ENCODE measurements around the gene SLC30A10. TPM values are rescaled to one million over a fixed set of nuclear protein-coding genes. Genes with fewer than 3 reads are reported as not detected.
"Not testable (repeated sequence)": the region's sequence is repeated elsewhere in the genome, so short reads cannot be mapped to it uniquely, and the experiment has no call there.

The SLC30A10 gene
- polyA plus RNA-seq, 1 donor from 2014 or later, result 5.3 TPM

GRCh38 chr1:219938706-219939105 lies 10.3 kb upstream of the SLC30A10 start:
- Histone ChIP-seq H3K27ac (ENCODE audit: low read length) (no peak overlapping the region), H3K4me2 (ENCODE audit: low read length) (no peak overlapping the region), H3K79me2 (replicated peaks; ENCODE audit: insufficient read depth, low read length) (no peaks in the 10 kb centered on the region), H3F3A (ENCODE audit: insufficient read depth, low read length, poor library complexity, severe bottlenecking) (no peaks in the 10 kb centered on the region), H3K9me3 (ENCODE audit: low read length) (no peaks in the 10 kb centered on the region), H4K20me1 (ENCODE audit: insufficient read depth) (no peaks in the 10 kb centered on the region), H3K27me3 (ENCODE audit: insufficient read depth, low read depth, low read length) (no peaks in the 10 kb centered on the region), H3K36me3 (ENCODE audit: insufficient read depth, low read length) (no peaks in the 10 kb centered on the region), H3K4me3 (ENCODE audit: low read length) (no peak overlapping the region), H2AFZ (ENCODE audit: low read depth, low read length) (no peak overlapping the region), H3K9me2 (ENCODE audit: insufficient read depth, low read length) (no peaks in the 10 kb centered on the region), H3K9ac (ENCODE audit: low read length) (no peak overlapping the region)
- TF ChIP-seq CTCF (IDR thresholded peaks at IDR 0.05; ENCODE audit: poor library complexity, severe bottlenecking) (no peak), MXI1 (conservative IDR thresholded peaks at IDR 0.05; ENCODE audit: poor library complexity, severe bottlenecking) (no peak), REST (IDR thresholded peaks at IDR 0.05; ENCODE audit: borderline replicate concordance) (no peak), POLR2AphosphoS5 (IDR thresholded peaks at IDR 0.05) (no peak), EZH2 (IDR thresholded peaks at IDR 0.05; ENCODE audit: borderline replicate concordance, insufficient read depth, low read length, poor library complexity, severe bottlenecking) (no peak), EP300 (conservative IDR thresholded peaks at IDR 0.05; ENCODE audit: poor library complexity, severe bottlenecking) (no peak), RAD21 (conservative IDR thresholded peaks at IDR 0.05) (no peak), TAF1 (IDR thresholded peaks at IDR 0.05; ENCODE audit: low read depth) (no peak), SMC3 (conservative IDR thresholded peaks at IDR 0.05; ENCODE audit: poor library complexity) (no peak)

DNA sequence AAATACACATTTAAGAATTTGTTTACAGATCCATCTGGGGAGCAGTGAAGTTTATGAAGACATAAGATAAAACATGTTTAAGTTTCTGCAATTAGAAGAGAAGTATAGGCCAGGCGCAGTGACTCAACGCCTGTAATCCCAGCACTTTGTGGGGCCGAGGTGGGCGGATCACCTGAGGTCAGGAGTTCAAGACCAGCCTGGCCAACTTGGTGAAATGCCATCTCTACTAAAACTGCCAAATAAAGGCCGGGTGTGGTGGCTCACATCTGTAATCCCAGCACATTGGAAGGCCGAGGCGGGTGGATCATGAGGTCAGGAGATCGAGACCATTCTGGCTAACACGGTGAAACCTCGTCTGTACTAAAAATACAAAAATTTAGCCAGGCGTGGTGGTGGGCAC lies 5.4 kb upstream of the SLC30A10 start:
- H3K27me3 ChIP-seq (ENCODE audit: insufficient read depth, low read depth, low read length); H3K4me2 ChIP-seq (ENCODE audit: low read length); H3K27ac ChIP-seq (ENCODE audit: low read length); H2AFZ ChIP-seq (ENCODE audit: low read depth, low read length); H3F3A ChIP-seq (ENCODE audit: insufficient read depth, low read length, poor library complexity, severe bottlenecking); H4K20me1 ChIP-seq (ENCODE audit: insufficient read depth); H3K36me3 ChIP-seq (ENCODE audit: insufficient read depth, low read length); H3K9me3 ChIP-seq (ENCODE audit: low read length); H3K9me2 ChIP-seq (ENCODE audit: insufficient read depth, low read length); H3K9ac ChIP-seq (ENCODE audit: low read length); H3K79me2 ChIP-seq (replicated peaks; ENCODE audit: insufficient read depth, low read length); H3K4me3 ChIP-seq (ENCODE audit: low read length): not testable (repeated sequence)

DNA sequence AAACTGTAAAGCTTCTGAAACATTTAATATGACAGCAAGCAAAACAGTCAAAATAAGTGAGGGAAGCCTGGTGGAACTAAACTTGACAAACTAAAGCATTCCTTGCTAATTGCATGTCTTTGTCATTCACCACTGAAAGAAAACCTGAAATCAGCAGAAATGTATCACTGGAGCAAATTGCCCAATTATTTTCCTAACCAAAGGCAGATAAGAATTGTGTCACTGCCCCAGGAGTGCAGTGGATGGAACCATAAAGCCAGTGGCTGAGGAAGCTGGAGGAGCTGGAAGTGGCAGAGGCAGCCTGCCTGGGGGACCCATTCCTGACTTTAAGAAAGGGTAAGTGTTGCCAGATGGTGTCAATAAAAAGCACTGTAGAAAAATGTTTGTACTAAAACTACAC lies 2.7 kb upstream of the SLC30A10 start:
- no peaks in the 10 kb centered on the region for H3K9me3 ChIP-seq (ENCODE audit: low read length)
- H2AFZ ChIP-seq (ENCODE audit: low read depth, low read length), result no peak overlapping the region
- H3K4me3 ChIP-seq (ENCODE audit: low read length), result no peak overlapping the region
- H3K36me3 ChIP-seq (ENCODE audit: insufficient read depth, low read length), result no peaks in the 10 kb centered on the region
- no peak overlapping the region for H3K4me2 ChIP-seq (ENCODE audit: low read length)
- H3K27ac ChIP-seq (ENCODE audit: low read length), result no peak overlapping the region
- H3K9me2 ChIP-seq (ENCODE audit: insufficient read depth, low read length), result no peaks in the 10 kb centered on the region
- no peak overlapping the region for H3K9ac ChIP-seq (ENCODE audit: low read length)
- H3K27me3 ChIP-seq (ENCODE audit: insufficient read depth, low read depth, low read length), result peaks cover 21% of the 10 kb centered on the region
- H3K79me2 ChIP-seq (replicated peaks; ENCODE audit: insufficient read depth, low read length), result no peaks in the 10 kb centered on the region
- TF ChIP-seq EZH2 (IDR thresholded peaks at IDR 0.05; ENCODE audit: borderline replicate concordance, insufficient read depth, low read length, poor library complexity, severe bottlenecking) (no peak), EP300 (conservative IDR thresholded peaks at IDR 0.05; ENCODE audit: poor library complexity, severe bottlenecking) (peak; percentile 22), POLR2AphosphoS5 (IDR thresholded peaks at IDR 0.05) (peak; percentile 25), TAF1 (IDR thresholded peaks at IDR 0.05; ENCODE audit: low read depth) (no peak), CTCF (IDR thresholded peaks at IDR 0.05; ENCODE audit: poor library complexity, severe bottlenecking) (no peak)
- no peaks in the 10 kb centered on the region for H4K20me1 ChIP-seq (ENCODE audit: insufficient read depth)
- H3F3A ChIP-seq (ENCODE audit: insufficient read depth, low read length, poor library complexity, severe bottlenecking), result no peaks in the 10 kb centered on the region

Measured in neural cell (in vitro differentiated cells).